HG02938 (cell line): ENCODE results near the gene SNX13.

ENCODE experiments used
- ATAC-seq: cut with Tn5 transposase; IDR thresholded peaks from one replicate; pipeline ENCODE4 v1.9.1; 2021; ENCODE audit warnings: mild to moderate bottlenecking, moderate library complexity; ENCODE audit not compliant: unreplicated experiment

Gene SNX13

DNA sequence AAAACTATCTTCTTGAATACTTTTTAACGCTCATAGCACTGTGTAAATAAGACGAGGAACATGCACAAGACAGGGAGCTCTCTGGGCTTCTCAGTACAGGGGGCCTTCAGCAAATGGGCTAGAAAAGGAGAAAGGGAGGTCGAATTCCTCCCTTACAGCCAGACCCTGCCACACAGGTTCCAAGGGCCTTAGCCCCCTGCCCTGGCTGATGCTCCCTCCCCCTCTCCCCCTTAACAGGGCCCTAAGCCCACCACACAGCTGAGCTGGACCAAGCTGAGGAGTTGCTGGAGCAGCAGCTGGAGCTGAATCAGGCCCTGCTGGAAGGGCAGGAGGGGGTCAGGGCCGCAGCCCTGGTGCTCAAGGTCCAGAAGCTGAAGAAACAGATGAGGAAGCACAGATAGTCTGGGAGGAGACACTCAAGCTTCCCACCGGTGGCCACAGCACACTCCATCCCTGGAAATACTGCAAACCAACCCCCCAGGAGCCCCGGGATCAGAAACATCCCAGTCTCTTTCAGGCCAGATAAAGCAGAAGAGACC lies 153.9 kb downstream of the SNX13 start:
- ATAC-seq: no peak

DNA sequence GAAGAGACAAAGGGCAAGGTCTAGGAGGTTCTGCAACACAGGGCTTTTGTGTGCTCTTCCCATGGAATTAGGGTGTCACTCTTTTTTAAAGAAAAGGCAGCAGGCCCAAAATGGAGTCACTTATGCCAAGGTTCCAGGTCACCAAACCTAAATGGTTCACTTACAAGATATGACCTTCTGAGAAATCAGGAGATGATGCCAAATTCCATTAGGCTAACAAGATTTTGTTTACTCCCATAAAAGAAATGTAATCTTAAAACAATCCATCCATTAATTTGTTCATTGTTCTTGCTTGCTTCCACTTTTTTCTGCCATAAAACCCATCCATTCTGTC lies 158.1 kb downstream of the SNX13 start:
- no peak for ATAC-seq

DNA sequence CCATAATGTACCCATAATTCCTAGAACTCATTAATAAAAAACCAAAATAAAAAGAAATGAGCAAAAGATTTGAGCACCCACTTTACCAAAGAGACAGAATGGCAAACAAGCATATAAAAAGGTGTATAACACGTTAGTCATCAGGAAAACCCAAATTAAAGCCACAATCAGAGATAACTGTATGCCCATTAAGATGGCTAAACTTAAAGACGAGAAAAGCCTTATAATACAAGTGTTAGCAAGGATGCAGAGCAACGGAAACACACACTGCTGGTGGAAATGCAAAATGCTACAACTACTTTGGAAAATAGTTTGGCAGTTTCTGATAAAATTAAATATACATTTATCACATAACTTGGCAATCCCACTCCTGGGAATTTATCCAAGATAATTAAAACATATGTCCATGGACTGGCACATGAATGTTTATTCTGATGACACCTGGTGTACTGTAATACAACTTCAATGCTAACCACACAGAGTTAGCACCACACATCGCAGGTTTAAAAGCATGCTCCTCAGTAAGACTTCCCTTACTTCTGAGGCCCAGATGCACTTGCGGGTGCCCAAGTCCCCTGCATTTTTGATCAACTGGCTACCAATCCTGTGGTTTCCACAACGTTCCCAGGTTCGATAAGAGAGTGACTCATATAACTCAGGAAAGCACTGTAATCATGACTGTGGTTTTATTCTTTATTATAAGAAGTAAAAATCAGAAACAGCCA lies 158.6 kb downstream of the SNX13 start:
- ATAC-seq: no peak

- ATAC-seq: no peak
Measured at GRCh38 chr7:17779381-17779780, 160.9 kb downstream of the SNX13 start.

- ATAC-seq: no peak
Measured at GRCh38 chr7:17774716-17775288, 165.5 kb downstream of the SNX13 start.

- ATAC-seq: no peak
Measured at GRCh38 chr7:17774248-17774647, 166.0 kb downstream of the SNX13 start.

- no peak for ATAC-seq
Measured at GRCh38 chr7:17773289-17773626, 167.0 kb downstream of the SNX13 start.

- ATAC-seq: no peak
Measured at GRCh38 chr7:17772581-17773288, 167.6 kb downstream of the SNX13 start.

- no peak for ATAC-seq
Measured at GRCh38 chr7:17771901-17772408, 168.3 kb downstream of the SNX13 start.

DNA sequence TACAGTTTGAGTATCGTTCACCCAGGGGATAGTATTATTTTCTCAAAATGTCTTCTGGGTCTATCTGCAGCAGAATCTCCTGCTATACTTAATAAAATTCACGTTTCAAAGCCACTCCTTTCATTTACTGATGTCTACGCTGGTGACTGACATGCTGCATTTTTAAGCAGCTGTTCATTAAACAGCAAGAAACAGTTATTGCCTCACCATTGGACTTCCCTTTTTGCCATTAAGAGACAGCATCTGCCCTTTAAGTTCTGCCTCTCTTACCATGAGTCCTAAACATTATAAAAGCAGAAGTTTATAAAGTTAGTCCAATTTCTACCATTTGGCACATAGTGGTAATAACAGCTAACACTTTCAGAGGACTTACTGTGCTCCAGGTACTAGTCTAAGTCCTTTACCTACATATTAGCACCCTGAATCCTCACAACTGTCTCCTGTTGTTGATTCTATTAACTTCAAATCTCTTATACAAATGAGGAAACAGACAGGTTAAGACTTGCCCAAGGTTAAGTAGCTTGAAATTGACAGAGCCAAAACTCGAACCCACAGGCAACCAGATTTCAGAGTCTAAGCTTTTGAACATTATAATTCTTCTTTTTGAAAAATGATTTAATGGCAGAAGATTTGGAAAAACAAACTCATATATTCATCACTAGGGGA lies 169.5 kb downstream of the SNX13 start:
- ATAC-seq: peak; percentile 41

DNA sequence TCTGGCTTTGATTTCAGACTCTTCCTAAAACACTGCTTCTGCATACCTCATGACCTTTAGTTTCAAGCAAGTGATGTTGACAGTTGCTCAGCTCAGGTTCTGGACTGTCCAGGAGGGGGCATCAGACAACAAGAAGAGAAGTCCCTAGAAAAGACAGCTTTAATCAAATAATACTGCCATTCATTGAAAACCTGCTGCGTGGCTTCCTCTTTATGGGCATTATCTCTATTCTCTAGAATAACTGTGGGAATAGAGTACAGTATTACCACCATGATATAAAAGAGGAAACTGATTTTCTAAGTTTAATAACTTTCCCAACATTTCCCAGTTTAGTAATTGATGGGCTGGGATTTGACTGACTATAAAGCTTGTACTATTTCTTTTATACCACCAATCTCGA lies 170.4 kb downstream of the SNX13 start:
- ATAC-seq: peak; percentile 62

DNA sequence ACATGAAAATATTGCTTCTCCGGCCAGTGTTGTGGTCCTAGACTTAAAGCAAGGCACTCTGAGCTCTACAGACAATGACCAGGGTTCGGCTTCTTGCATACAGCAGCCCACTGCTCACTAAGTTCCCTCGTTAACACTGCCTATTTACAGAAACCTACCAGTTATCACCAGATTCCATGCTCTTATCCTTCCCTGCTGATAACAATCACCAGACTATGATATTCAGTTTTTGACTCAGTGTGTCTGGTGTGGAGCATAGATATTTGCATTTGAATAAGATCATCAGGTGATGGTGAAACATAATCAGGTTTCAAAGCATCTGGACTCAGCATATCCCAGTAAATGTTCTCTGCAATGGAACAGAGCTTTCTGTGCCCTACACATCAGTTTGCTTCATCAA lies 182.3 kb downstream of the SNX13 start:
- ATAC-seq: no peak

DNA sequence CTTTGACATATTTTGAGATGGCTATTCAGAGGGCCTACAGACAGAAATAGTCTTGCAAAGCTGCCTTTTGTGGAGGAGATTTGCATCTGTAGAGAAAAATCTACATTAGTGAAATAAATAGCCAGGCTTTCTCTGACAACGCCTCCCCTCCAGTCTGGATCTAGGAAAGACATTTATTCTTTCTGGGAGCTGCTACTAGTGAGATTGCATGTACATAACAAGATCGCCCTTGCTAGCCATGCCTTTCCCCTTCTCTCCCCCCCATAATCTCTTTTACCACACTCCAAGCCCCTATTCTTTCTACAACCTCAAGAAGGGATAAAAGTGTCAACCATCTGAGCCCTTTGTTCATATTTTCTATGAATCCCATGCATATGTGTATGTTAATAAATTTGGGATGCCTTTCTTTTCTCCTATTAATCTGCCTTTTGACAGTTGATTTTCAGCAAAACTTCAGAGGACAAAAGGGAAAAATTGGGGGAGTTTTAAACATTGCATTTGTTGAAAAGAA lies 194.2 kb downstream of the SNX13 start:
- ATAC-seq: peak; percentile 11

DNA sequence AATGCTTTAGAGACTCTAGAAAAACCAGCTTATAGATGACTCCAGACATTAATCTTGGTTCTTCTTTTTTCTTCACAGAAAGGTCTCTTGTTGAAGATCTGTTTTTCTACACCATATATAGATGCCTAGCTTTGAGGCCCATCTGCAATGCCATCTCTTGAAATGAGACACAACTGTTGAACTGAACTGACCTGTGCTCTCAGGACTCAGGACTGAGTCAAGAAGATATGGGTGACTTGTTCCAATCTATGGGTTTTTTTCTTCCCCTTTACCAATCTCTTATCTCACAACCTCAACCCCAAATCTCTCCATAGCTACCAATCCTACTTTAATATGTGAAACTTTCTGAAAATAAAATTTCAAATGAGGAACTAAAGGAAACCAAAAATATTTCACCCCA lies 194.7 kb downstream of the SNX13 start:
- ATAC-seq: peak; percentile 58

DNA sequence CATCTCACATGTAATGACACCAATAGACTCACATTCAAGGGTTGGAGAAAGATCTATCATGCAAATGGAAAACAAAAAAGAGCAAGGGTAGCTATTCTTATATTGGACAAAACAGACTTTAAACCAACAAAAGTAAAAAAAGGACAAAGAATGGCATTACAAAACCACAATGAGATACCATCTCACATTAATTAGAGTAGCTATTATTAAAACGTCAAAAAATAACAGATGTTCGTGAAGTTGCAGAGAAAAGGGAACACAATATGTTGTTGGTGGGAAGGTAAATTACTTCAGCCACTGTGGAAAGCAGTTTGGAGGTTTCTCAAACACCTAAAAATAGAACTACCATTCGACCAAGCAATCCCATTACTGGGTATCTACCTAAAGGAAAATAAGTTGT lies 197.0 kb downstream of the SNX13 start:
- no peak for ATAC-seq

DNA sequence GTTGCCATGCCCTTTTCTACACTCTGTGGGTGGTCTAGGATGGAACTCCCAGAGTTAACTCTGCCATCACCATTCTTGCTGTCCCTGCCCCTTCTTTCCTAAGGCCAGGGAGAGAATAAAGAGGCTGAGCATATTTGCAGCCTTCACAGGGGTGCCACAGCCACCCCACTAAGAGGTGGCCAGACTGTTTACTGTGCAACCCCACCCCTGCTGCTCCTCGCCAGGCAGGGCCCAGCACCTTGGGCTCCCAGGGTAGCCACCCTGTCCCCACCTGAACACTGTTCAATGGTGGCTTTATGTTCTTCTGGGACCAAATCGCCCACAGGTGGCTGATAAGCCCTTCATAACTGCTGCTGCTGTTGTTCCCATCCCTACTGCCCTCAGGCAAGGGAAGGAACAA lies 198.9 kb downstream of the SNX13 start:
- ATAC-seq: no peak
